Body of pancreas (tissue), 4 donors: ENCODE data around the gene XKR3. TPM values are rescaled to one million over a fixed set of nuclear protein-coding genes. Genes with fewer than 3 reads are reported as not detected.
"Not testable (repeated sequence)": the region's sequence is repeated elsewhere in the genome, so short reads cannot be mapped to it uniquely, and the experiment has no call there.

Source experiments
- ATAC-seq: fragments of 150-250 bp; one replicate; pipeline ENCODE4 v1.9.1; 2016
- DNase-seq, 4 donors: peaks; one replicate each; pipeline ENCODE4 v3.0.0-alpha.2; 2019
- H3K27ac ChIP-seq, 4 donors: fragments of 200-600 bp; sonication (generic); 1 replicate in 3 of 4; 2 replicates in 1 of 4; pipeline versions ENCODE4 v1.5.1 to v1.6.1; 2016 to 2019; ENCODE audit warnings: mild to moderate bottlenecking in 1 of 4, mixed read lengths in 1 of 4, moderate library complexity in 1 of 4
- H3K27me3 ChIP-seq, 2 donors: fragments of 200-600 bp; sonication (generic); one replicate each; pipeline ENCODE4 v1.6.0; 2016; ENCODE audit warnings: mild to moderate bottlenecking in 1 of 2
- H3K36me3 ChIP-seq, 2 donors: fragments of 200-600 bp; sonication (generic); replicated peaks in 1 of 2; 2 replicates each; pipeline ENCODE4 v1.5.1; 2016; ENCODE audit warnings: low read depth in 2 of 2; ENCODE audit not compliant: insufficient read depth in 1 of 2
- H3K4me1 ChIP-seq: fragments of 200-600 bp; sonication (generic); one replicate; pipeline ENCODE4 v1.6.0; 2016
- H3K4me3 ChIP-seq, 2 donors: fragments of 200-600 bp; sonication (generic); 1 replicate in 1 of 2; 2 replicates in 1 of 2; pipeline ENCODE4 v1.5.1; 2016 to 2019
- H3K9me3 ChIP-seq, 3 donors: fragments of 200-600 bp; sonication (generic); 1 replicate in 2 of 3; 2 replicates in 1 of 3; pipeline ENCODE4 v1.5.1; 2016
- CTCF ChIP-seq, 7 experiments: fragments of 450-650 bp in 4 of 7; fragments of 200-600 bp in 3 of 7; sonication (generic) in 3 of 7; IDR thresholded peaks; one replicate each; pipeline ENCODE4 v1.5.1; 2016 to 2019; ENCODE audit warnings: antibody characterized with exemption in 7 of 7
- POLR2A ChIP-seq, 3 donors: fragments of 450-650 bp; IDR thresholded peaks; one replicate each; pipeline ENCODE4 v1.6.1; 2016; ENCODE audit warnings: antibody characterized with exemption in 3 of 3, mild to moderate bottlenecking in 2 of 3
- WGBS, 2 donors: methylation state at CpG; one replicate each; pipeline ENCODE4 v1.1.5; 2017; 5-methylcytosine and 5-hydroxymethylcytosine counted together
- intact Hi-C: fragments of 100-400 bp; cut with DNase I; formaldehyde crosslinking; loops from one replicate; pipeline ENCODE4 v1.15.1; 2023
- total RNA-seq, 2 donors: library from RNA; depleted of rRNA; stranded (reverse); fragments of >200 nt; gene quantifications; one replicate each; pipeline ENCODE4 v1.1.0, GENCODE V29; 2016

XKR3 gene
- total RNA-seq, 2 donors from 2014 or later: not detected

DNA sequence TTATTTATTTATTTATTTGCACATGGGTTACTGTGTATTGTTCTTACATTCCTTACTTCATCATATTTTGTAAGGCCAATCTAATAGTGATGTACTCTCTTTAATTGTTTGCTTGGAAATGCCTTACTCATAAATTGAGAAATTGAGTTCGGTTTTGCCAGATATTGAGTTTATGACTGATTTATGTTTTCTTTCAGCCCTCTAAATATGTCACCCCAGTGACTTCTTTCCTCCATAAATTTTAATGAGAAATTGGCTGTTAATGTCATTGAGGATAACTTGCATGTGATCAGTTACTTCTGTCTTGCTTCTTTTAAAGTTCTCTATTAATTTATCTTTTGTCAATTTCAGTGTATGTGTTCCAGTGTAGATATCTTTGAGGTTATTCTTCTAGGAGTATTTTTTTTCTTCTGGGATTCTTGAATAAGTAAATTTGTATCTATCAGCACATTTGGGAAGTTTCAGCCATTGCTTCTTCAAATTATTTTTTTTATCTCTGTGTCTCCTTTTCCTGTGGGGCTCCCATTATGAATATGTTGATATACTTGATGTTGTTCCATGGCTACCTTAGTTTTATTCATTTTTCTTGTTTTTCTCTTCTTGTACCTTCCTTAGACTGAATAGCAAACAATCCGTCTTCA lies 47.8 kb downstream of the XKR3 start:
- Histone ChIP-seq H3K27me3 (no peaks in the 10 kb centered on the region), H3K27ac (no peak overlapping the region), H3K9me3 (peaks cover 0 to 11% (median 0%) of the 10 kb centered on the region in 3 donors), H3K4me3 (no peak overlapping the region), H3K36me3 (no peaks in the 10 kb centered on the region), H3K4me1 (no peaks in the 10 kb centered on the region)
- ATAC-seq (no peak), DNase-seq (no peak)
- TF ChIP-seq CTCF (IDR thresholded peaks at IDR 0.05): no peak
- TF ChIP-seq POLR2A (IDR thresholded peaks at IDR 0.05): no peak
- 43 to 46% methylated on average over 2 of the region's 2 CpGs for WGBS, 2 donors
- intact Hi-C loops: no loop called here

GRCh38 chr22:16776080-16776479 lies 49.1 kb downstream of the XKR3 start:
- ATAC-seq: no peak
- TF ChIP-seq CTCF (IDR thresholded peaks at IDR 0.05): no peak
- no peak for TF ChIP-seq POLR2A (IDR thresholded peaks at IDR 0.05)

DNA sequence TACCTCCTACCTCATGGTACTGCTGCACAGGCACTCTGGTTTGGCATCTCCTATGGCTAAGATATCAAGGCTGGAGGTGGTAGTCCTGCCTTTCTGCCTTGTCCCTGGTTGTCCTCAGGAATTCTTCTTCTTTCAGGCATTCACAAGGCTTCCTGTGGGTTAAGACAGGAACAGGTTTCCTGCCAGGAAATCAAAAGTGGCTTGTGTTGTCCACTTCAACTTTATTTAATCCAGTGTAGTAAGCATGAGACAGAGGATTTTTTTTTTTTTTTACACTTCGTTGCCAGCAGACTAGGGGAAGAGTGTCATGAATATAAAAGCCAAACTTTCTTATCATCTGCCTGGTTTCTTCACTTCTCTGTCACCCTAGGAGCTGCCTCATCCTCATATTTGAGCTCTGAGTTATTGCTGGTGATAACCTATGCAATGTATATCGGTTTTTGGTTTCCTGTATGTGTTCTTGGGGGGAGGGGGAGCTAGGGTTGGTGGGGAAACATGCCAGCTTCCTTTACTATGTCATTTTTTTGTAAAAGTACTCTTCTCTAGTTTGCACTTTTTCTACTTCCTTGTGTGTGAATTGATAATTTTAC lies 50.2 kb downstream of the XKR3 start:
- no peak overlapping the region for H3K4me3 ChIP-seq
- peaks cover 0 to 11% (median 0%) of the 10 kb centered on the region in 3 donors for H3K9me3 ChIP-seq
- no peaks in the 10 kb centered on the region for H3K36me3 ChIP-seq
- DNase-seq: no peak
- TF ChIP-seq POLR2A (IDR thresholded peaks at IDR 0.05) (no peak), CTCF (IDR thresholded peaks at IDR 0.05) (no peak)
- H3K27ac ChIP-seq: no peak overlapping the region
- ATAC-seq: no peak
- 15 to 19% methylated on average over 2 of the region's 2 CpGs for WGBS, 2 donors
- no peaks in the 10 kb centered on the region for H3K27me3 ChIP-seq
- no peaks in the 10 kb centered on the region for H3K4me1 ChIP-seq
- intact Hi-C loops: no loop called here

More at GRCh38 chr22:16776080-16776479, 49.1 kb downstream of the XKR3 start:
- Histone ChIP-seq H3K4me1 (no peaks in the 10 kb centered on the region), H3K9me3 (peaks cover 0 to 11% (median 0%) of the 10 kb centered on the region in 3 donors), H3K4me3 (no peak overlapping the region), H3K27me3 (no peaks in the 10 kb centered on the region), H3K36me3 (no peaks in the 10 kb centered on the region), H3K27ac (no peak overlapping the region)
- WGBS, 2 donors: 61 to 70% methylated on average over 3 of the region's 3 CpGs
- intact Hi-C loops: no loop called here
- no peak for DNase-seq

DNA sequence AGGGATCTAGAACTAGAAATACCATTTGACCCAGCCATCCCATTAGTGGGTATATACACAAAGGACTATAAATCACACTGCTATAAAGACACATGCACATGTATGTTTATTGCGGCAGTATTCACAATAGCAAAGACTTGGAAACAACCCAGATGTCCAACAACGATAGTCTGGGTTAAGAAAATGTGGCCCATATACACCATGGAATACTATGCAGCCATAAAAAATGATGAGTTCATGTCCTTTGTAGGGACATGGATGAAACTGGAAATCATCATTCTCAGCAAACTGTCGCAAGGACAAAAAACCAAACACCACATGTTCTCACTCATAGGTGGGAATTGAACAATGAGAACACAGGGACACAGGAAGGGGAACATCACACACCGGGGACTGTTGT lies 53.6 kb downstream of the XKR3 start:
- H3K27ac ChIP-seq, intact Hi-C loops, H3K36me3 ChIP-seq, H3K4me1 ChIP-seq, ATAC-seq, H3K4me3 ChIP-seq, DNase-seq, H3K27me3 ChIP-seq: not testable (repeated sequence)
- 73 to 79% methylated on average over 4 of the region's 4 CpGs for WGBS, 2 donors
- H3K9me3 ChIP-seq: peaks cover 0 to 16% (median 0%) of the 10 kb centered on the region in 3 donors

DNA sequence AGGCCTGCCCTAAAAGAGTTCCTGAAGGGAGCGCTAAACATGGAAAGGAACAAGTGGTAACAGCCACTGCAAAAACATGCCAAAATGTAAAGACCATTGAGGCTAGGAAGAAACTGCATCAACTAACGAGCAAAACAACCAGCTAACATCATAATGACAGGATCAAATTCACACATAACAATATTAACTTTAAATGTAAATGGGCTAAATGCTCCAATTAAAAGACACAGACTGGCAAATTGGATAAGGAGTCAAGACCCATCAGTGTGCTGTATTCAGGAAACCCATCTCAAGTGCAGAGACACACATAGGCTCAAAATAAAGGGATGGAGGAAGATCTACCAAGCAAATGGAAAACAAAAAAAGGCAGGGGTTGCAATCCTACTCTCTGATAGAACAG lies 57.3 kb downstream of the XKR3 start:
- H3K27me3 ChIP-seq, H3K4me3 ChIP-seq, ATAC-seq, intact Hi-C loops, H3K9me3 ChIP-seq, H3K27ac ChIP-seq, DNase-seq, H3K36me3 ChIP-seq, H3K4me1 ChIP-seq: not testable (repeated sequence)
- WGBS, 2 donors: 68 to 70% methylated on average over 2 of the region's 2 CpGs

DNA sequence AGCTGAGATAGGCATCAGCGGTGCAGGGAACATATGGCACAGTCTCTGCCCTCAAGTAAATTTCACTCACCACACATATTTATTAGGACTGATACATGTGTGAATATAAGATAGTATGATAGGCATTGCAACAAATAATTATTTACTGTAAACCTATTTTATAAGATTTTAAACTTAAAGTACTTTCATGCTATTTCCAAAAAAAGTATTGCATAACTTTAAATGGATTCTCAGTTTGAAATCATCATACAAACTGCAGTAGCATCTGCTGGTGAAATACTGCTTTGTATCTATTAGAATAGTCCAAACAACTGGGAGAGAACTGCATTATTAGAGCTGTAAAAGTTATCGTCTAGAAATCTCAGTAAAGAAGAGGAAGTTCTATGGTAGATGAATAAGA lies 63.0 kb downstream of the XKR3 start:
- H3K27ac ChIP-seq, H3K36me3 ChIP-seq, ATAC-seq, H3K9me3 ChIP-seq, DNase-seq, H3K4me1 ChIP-seq, intact Hi-C loops, H3K4me3 ChIP-seq, H3K27me3 ChIP-seq: not testable (repeated sequence)
- 68 to 73% methylated on average over 2 of the region's 2 CpGs for WGBS, 2 donors

DNA sequence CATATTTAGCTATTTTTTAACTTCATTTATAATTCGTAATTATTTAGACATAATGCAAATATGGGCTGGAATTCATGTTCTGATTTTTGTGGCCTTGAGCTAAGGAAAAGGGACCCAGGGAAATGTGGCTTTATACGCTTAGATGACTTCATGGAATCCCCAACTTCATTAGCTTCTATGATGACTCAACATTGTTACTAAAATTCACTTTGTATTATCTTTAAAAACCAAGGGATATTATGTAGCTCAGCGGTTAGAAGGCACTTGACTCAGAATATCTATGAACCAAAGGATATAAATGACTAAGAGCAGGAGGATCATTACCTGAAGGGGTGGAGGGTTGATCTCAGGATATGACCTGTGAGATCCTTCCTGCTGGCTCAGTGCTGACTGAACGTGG lies 64.8 kb downstream of the XKR3 start:
- WGBS, 2 donors: 44 to 49% methylated on average over 4 of the region's 4 CpGs
- intact Hi-C loops: not testable (repeated sequence)

DNA sequence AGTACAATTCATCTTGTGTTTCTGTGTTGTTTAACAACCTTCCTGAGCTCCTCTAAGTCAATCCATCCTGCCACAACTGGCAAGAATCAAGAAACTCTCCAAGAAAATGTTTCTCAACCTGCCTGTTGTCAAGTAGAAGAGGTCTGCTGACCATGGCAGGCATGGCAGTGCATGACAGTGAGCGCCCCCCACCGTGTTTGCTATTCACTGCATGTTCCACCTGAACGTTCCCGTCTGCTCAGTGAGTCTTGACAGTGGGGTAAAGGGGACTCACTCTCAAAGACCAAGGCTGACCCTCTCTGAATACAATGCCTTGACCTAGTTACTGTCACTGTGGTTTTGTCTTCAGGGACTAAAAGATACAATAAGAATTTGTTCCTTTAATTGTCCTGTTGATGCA lies 75.9 kb downstream of the XKR3 start:
- ATAC-seq, intact Hi-C loops: not testable (repeated sequence)
- 40 to 42% methylated on average over 4 of the region's 4 CpGs for WGBS, 2 donors

More for the DNA sequence above, 64.8 kb downstream of the XKR3 start:
- DNase-seq, H3K27me3 ChIP-seq, H3K4me1 ChIP-seq, H3K36me3 ChIP-seq, H3K27ac ChIP-seq, ATAC-seq, H3K4me3 ChIP-seq, H3K9me3 ChIP-seq: not testable (repeated sequence)

More for the DNA sequence above, 75.9 kb downstream of the XKR3 start:
- not testable (repeated sequence) for H3K27me3 ChIP-seq, H3K4me3 ChIP-seq, H3K36me3 ChIP-seq, DNase-seq, H3K9me3 ChIP-seq, H3K4me1 ChIP-seq, H3K27ac ChIP-seq
